Breast epithelium (tissue), 3 donors: ENCODE measurements around the gene BCAN.

ENCODE experiments used
- POLR2A ChIP-seq: fragments of 450-650 bp; IDR thresholded peaks from one replicate; pipeline ENCODE4 v1.6.1; 2016; ENCODE audit warnings: antibody characterized with exemption, mild to moderate bottlenecking, moderate library complexity
- POLR2AphosphoS5 ChIP-seq, 3 donors: sonication (generic); formaldehyde crosslinking; IDR thresholded peaks; one replicate each; pipeline ENCODE4 v1.6.1; 2017; ENCODE audit warnings: antibody characterized with exemption in 3 of 3
- TF ChIP-seq, protein P1 (sequence below), 3 donors: fragments of 450-650 bp; IDR thresholded peaks; one replicate each; pipeline ENCODE4 v1.5.1; 2016 to 2017; ENCODE audit warnings: antibody characterized with exemption in 3 of 3, mild to moderate bottlenecking in 3 of 3, moderate library complexity in 3 of 3

DNA sequence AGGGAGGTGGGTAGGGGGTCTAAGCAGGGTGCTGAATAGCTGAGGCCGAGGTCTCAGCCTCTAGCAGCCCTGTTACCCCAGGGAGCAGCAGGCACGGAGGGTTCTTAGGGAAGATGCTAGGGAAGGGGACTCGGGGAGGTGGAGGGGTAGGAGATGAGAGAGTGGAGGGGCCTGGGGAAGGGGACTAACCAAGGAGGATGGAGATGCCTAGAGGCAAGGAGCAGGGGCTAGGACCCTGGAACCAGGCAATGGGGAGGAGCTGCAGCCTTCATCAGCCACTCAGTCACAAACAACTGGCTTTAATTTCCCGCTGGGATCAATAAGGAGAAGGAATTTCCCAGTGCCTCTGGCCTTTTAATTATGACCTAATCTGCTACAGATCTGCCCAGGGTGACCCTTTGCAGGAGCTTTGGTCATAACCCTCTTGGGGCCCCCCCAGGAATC, 66.3 kb downstream of the BCAN start:
- TF ChIP-seq, protein P1, sequence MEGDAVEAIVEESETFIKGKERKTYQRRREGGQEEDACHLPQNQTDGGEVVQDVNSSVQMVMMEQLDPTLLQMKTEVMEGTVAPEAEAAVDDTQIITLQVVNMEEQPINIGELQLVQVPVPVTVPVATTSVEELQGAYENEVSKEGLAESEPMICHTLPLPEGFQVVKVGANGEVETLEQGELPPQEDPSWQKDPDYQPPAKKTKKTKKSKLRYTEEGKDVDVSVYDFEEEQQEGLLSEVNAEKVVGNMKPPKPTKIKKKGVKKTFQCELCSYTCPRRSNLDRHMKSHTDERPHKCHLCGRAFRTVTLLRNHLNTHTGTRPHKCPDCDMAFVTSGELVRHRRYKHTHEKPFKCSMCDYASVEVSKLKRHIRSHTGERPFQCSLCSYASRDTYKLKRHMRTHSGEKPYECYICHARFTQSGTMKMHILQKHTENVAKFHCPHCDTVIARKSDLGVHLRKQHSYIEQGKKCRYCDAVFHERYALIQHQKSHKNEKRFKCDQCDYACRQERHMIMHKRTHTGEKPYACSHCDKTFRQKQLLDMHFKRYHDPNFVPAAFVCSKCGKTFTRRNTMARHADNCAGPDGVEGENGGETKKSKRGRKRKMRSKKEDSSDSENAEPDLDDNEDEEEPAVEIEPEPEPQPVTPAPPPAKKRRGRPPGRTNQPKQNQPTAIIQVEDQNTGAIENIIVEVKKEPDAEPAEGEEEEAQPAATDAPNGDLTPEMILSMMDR (IDR thresholded peaks at IDR 0.05) = no peak
- TF ChIP-seq POLR2A (no peak), POLR2AphosphoS5 (IDR thresholded peaks at IDR 0.05) (no peak)
